Measurements from ENCODE around the gene NPC1L1. TPM values are rescaled to one million over a fixed set of nuclear protein-coding genes. Genes with fewer than 3 reads are reported as not detected.
A peak's percentile ranks its signal among the peaks of the same experiment; 100 is the strongest.

Gene NPC1L1
- total RNA-seq, 2 donors from 2014 or later = 0.85 to 2.2 TPM

GRCh38 chr7:44477938-44478337 is 63.2 kb downstream of the NPC1L1 start:
- no peak overlapping the region for H3K4me3 ChIP-seq
- TF ChIP-seq, protein P1, sequence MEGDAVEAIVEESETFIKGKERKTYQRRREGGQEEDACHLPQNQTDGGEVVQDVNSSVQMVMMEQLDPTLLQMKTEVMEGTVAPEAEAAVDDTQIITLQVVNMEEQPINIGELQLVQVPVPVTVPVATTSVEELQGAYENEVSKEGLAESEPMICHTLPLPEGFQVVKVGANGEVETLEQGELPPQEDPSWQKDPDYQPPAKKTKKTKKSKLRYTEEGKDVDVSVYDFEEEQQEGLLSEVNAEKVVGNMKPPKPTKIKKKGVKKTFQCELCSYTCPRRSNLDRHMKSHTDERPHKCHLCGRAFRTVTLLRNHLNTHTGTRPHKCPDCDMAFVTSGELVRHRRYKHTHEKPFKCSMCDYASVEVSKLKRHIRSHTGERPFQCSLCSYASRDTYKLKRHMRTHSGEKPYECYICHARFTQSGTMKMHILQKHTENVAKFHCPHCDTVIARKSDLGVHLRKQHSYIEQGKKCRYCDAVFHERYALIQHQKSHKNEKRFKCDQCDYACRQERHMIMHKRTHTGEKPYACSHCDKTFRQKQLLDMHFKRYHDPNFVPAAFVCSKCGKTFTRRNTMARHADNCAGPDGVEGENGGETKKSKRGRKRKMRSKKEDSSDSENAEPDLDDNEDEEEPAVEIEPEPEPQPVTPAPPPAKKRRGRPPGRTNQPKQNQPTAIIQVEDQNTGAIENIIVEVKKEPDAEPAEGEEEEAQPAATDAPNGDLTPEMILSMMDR (IDR thresholded peaks at IDR 0.05) = no peak
- DNase-seq (ENCODE audit: low spot score) = no peak
- H3K27ac ChIP-seq = no peak overlapping the region
- no peak for ATAC-seq (ENCODE audit: insufficient number of reproducible peaks, low FRiP score, low read depth)
- peaks cover 0 to 23% of the 10 kb centered on the region in 2 donors for H3K4me1 ChIP-seq (ENCODE audit: control insufficient read depth in 1 of 2, low read depth in 2 of 2)
- peaks cover 33% of the 10 kb centered on the region for H3K36me3 ChIP-seq
- H3K9me3 ChIP-seq = no peaks in the 10 kb centered on the region
- no peaks in the 10 kb centered on the region for H3K27me3 ChIP-seq (replicated peaks; ENCODE audit: insufficient read depth)

DNA sequence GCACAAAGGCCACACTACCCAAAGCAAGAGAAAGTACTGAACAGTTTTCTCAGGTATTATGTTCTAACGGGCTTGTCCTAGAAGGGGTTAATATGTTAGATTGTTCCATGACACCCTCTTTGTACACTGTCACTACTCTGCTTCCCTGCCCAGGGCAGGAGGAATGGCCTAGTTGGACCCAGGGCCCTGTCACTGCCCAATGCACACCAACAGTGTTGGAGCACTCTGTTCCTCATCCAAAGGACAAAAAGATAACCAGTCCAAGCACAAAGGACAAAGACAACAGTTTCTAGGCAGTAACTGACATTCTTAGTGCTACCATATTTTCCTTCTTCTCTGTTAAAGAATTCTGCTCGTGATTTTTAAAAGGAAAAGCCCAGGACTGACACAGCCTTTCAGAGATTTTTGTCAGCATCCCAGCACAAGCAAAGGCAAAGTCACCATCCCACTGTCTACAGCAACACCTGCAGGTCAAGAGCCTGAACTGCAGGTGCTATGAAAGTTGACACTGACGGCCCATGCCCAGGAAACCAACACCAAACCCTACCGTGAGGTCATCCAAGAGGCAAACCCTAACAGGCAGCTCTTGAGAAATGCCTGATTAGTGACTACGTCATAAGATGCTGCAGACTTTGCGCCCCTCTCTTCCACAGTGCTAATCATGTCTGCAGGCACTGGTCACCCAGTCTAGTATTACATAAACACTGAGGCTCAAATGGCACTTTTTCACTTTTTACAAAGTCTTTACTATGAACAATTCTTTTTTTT is 63.9 kb downstream of the NPC1L1 start:
- no peak for DNase-seq (ENCODE audit: low spot score)
- Histone ChIP-seq H3K4me1 (ENCODE audit: control insufficient read depth in 1 of 2, low read depth in 2 of 2) (peaks cover 0 to 24% of the 10 kb centered on the region in 2 donors), H3K9me3 (no peaks in the 10 kb centered on the region), H3K27ac (peak overlapping the region in 1 of 2 donors; percentile 45), H3K4me3 (no peak overlapping the region), H3K36me3 (peaks cover 27% of the 10 kb centered on the region), H3K27me3 (replicated peaks; ENCODE audit: insufficient read depth) (no peaks in the 10 kb centered on the region)
- TF ChIP-seq, protein P1 (IDR thresholded peaks at IDR 0.05) = peak; percentile 97
- peak; percentile 83 for ATAC-seq (ENCODE audit: insufficient number of reproducible peaks, low FRiP score, low read depth)

DNA sequence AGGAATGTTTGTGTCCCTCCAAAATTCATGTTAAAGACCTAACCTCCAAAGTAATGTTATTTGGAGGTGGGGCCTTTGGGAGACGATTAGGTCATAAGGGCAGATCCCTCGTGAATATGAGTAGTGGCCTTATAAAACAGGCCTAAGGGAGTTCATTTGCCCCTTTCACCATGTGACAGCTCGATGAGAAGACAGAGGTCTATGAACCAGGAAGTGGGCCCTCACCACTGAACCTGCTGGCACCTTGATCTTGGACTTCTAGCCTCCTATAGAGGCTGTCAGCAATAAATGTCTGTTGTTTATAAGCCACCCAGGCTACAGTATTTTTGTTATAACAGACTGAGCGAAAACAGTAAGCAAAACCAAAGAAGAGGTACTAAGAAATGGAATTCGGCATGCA is 64.8 kb downstream of the NPC1L1 start:
- no peaks in the 10 kb centered on the region for H3K27me3 ChIP-seq (replicated peaks; ENCODE audit: insufficient read depth)
- TF ChIP-seq, protein P1 (IDR thresholded peaks at IDR 0.05) = no peak

DNA sequence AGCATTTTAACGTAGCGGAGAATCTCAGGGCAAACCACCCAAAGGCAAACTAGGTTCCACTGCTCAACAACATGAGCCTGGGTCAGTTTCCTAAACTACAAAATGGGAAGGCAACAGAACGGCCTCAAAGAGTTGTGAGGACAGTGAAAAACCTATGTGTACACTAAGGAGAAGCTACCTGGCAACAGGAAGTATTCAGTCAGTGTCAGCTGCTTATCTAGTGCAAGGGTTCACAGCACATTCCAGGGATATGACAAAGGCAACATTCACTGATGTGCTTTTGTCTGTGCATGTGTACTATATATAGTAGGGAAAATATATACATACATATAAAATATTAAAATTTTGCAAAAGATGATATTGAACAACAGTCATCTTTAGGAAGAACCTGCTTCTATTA is 67.8 kb downstream of the NPC1L1 start:
- TF ChIP-seq, protein P1 (IDR thresholded peaks at IDR 0.05) = no peak
- Histone ChIP-seq H3K9me3 (no peaks in the 10 kb centered on the region), H3K36me3 (peaks cover 8% of the 10 kb centered on the region), H3K4me3 (no peak overlapping the region), H3K27ac (no peak overlapping the region), H3K27me3 (replicated peaks; ENCODE audit: insufficient read depth) (no peaks in the 10 kb centered on the region), H3K4me1 (ENCODE audit: control insufficient read depth in 1 of 2, low read depth in 2 of 2) (peaks cover 12 to 43% of the 10 kb centered on the region in 2 donors)
- ATAC-seq (ENCODE audit: insufficient number of reproducible peaks, low FRiP score, low read depth) = no peak
- DNase-seq (ENCODE audit: low spot score) = no peak

More for the DNA sequence above, 64.8 kb downstream of the NPC1L1 start:
- DNase-seq (ENCODE audit: low spot score) (no peak), ATAC-seq (ENCODE audit: insufficient number of reproducible peaks, low FRiP score, low read depth) (no peak)
- Histone ChIP-seq H3K4me1 (ENCODE audit: control insufficient read depth in 1 of 2, low read depth in 2 of 2) (peaks cover 0 to 24% of the 10 kb centered on the region in 2 donors), H3K4me3 (no peak overlapping the region), H3K27ac (no peak overlapping the region), H3K36me3 (peaks cover 20% of the 10 kb centered on the region), H3K9me3 (no peaks in the 10 kb centered on the region)

GRCh38 chr7:44472843-44473242 is 68.3 kb downstream of the NPC1L1 start:
- Histone ChIP-seq H3K27me3 (replicated peaks; ENCODE audit: insufficient read depth) (no peaks in the 10 kb centered on the region), H3K4me1 (ENCODE audit: control insufficient read depth in 1 of 2, low read depth in 2 of 2) (peaks cover 17 to 48% of the 10 kb centered on the region in 2 donors), H3K4me3 (no peak overlapping the region), H3K9me3 (no peaks in the 10 kb centered on the region), H3K27ac (no peak overlapping the region), H3K36me3 (peaks cover 8% of the 10 kb centered on the region)
- TF ChIP-seq, protein P1 (IDR thresholded peaks at IDR 0.05) = no peak
- DNase-seq (ENCODE audit: low spot score) = no peak
- no peak for ATAC-seq (ENCODE audit: insufficient number of reproducible peaks, low FRiP score, low read depth)
